GM23248 (cell line): ENCODE results near the gene P2RY11. TPM values are rescaled to one million over a fixed set of nuclear protein-coding genes. Genes with fewer than 3 reads are reported as not detected.
A peak's percentile ranks its signal among the peaks of the same experiment; 100 is the strongest.

ENCODE experiments used
- DNase-seq: peaks from one replicate; pipeline ENCODE4 v3.0.0-alpha.2; 2015
- H2AFZ ChIP-seq: fragments of 200-600 bp; sonication (generic); 2 replicates; pipeline ENCODE4 v1.6.1; 2016; ENCODE audit warnings: antibody characterized with exemption
- H3F3A ChIP-seq: fragments of 200-600 bp; sonication (generic); 2 replicates; pipeline ENCODE4 v1.6.1; 2016; ENCODE audit warnings: mild to moderate bottlenecking, antibody characterized with exemption, mixed run types; ENCODE audit not compliant: insufficient read depth
- H3K27ac ChIP-seq: fragments of 200-600 bp; sonication (generic); 2 replicates; pipeline ENCODE4 v1.5.1; 2016; ENCODE audit warnings: mild to moderate bottlenecking
- H3K27me3 ChIP-seq: fragments of 200-600 bp; sonication (generic); replicated peaks from 2 replicates; pipeline ENCODE4 v1.6.1; 2016; ENCODE audit warnings: mild to moderate bottlenecking; ENCODE audit not compliant: insufficient read depth
- H3K36me3 ChIP-seq: fragments of 200-600 bp; sonication (generic); 2 replicates; pipeline ENCODE4 v1.6.1; 2016; ENCODE audit warnings: low read depth, mild to moderate bottlenecking
- H3K4me1 ChIP-seq: fragments of 200-600 bp; sonication (generic); 2 replicates; pipeline ENCODE4 v1.6.1; 2016; ENCODE audit warnings: mild to moderate bottlenecking; ENCODE audit not compliant: insufficient read depth
- H3K4me2 ChIP-seq: fragments of 200-600 bp; sonication (generic); one replicate; pipeline ENCODE4 v1.6.1; 2016; ENCODE audit warnings: mild to moderate bottlenecking; ENCODE audit not compliant: unreplicated experiment
- H3K4me3 ChIP-seq: fragments of 200-600 bp; sonication (generic); 2 replicates; pipeline ENCODE4 v1.5.1; 2016; ENCODE audit warnings: mild to moderate bottlenecking
- H3K79me2 ChIP-seq: fragments of 200-600 bp; sonication (generic); 2 replicates; pipeline ENCODE4 v1.6.1; 2016; ENCODE audit warnings: mild to moderate bottlenecking; ENCODE audit not compliant: insufficient read depth
- H3K9ac ChIP-seq: fragments of 200-600 bp; sonication (generic); 2 replicates; pipeline ENCODE4 v1.6.1; 2016; ENCODE audit warnings: mild to moderate bottlenecking
- H3K9me2 ChIP-seq: fragments of 200-600 bp; sonication (generic); 2 replicates; pipeline ENCODE4 v1.6.1; 2016; ENCODE audit warnings: mixed run types, mild to moderate bottlenecking, moderate library complexity; ENCODE audit not compliant: insufficient read depth
- H3K9me3 ChIP-seq: fragments of 200-600 bp; sonication (generic); one replicate; pipeline ENCODE4 v1.6.1; 2017; ENCODE audit warnings: low read depth
- H4K20me1 ChIP-seq: fragments of 200-600 bp; sonication (generic); 2 replicates; pipeline ENCODE4 v1.6.0; 2016; ENCODE audit not compliant: insufficient read depth
- EZH2 ChIP-seq: fragments of 200-600 bp; sonication (generic); IDR thresholded peaks from 2 replicates; pipeline ENCODE4 v1.6.1; 2018; ENCODE audit warnings: antibody characterized with exemption, mild to moderate bottlenecking; ENCODE audit not compliant: insufficient read depth, poor library complexity, severe bottlenecking
- EZH2phosphoT487 ChIP-seq: fragments of 200-600 bp; sonication (generic); IDR thresholded peaks from 2 replicates; pipeline ENCODE4 v1.6.1; 2018; ENCODE audit warnings: antibody characterized with exemption, moderate library complexity, mild to moderate bottlenecking, low read depth; ENCODE audit not compliant: insufficient read depth
- WGBS, 2 experiments: methylation state at CpG; one replicate each; pipeline ENCODE4 v1.1.6; 2015 to 2017; ENCODE audit warnings: low lambda C conversion rate in 2 of 2, low coverage in 1 of 2; ENCODE audit errors: missing lambda C conversion rate in 2 of 2; 5-methylcytosine and 5-hydroxymethylcytosine counted together
- in situ Hi-C: fragments of 300-500 bp; cut with MboI; formaldehyde crosslinking; loops from 2 replicates; pipeline ENCODE4 v1.15.0; 2020
- polyA plus RNA-seq: library from polyadenylated mRNA; unstranded; fragments of >200 nt; fragmentation: Nextera tagmentation; extraction: Ambion mirVana; gene quantifications from 2 replicates; pipeline ENCODE4 v1.2.1, GENCODE V29; 2016
- total RNA-seq: library from RNA; depleted of rRNA; stranded (reverse); fragments of >200 nt; shearing (Covaris generic); gene quantifications from 2 replicates; pipeline ENCODE4 v1.2.3, GENCODE V29; 2014

P2RY11 gene
- total and polyA plus RNA-seq, 2 experiments from 2014 or later, result 2.8 to 6.3 TPM

DNA sequence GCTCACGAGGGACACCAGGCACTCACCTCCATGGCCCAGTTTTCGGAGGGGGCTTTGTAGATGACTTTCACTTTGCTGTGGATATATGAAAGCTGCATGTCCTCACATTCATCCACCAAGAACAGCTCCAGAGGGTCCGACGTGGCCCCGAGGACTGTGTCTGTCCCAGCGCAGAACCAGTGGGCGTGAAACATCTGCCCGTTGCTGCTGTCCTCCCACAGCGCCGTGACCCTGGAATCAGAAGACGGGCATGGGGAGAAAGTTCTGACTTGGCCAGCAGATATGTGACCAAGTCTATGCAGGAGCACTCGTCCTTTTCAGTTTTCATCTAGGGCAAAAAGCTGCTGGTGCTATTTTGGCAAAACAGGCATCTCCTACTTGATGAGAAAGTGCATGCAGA is 37.9 kb downstream of the P2RY11 start:
- no peak for DNase-seq
- Histone ChIP-seq H3K27me3 (no peaks in the 10 kb centered on the region), H3K79me2 (no peaks in the 10 kb centered on the region; the same call in 1 of the 2 replicates), H3K9ac (no peak overlapping the region), H3K9me3 (no peaks in the 10 kb centered on the region), H4K20me1 (no peaks in the 10 kb centered on the region), H3K9me2 (no peaks in the 10 kb centered on the region), H3K36me3 (peaks cover 36% of the 10 kb centered on the region), H3K4me1 (no peaks in the 10 kb centered on the region), H2AFZ (no peak overlapping the region), H3F3A (no peaks in the 10 kb centered on the region), H3K27ac (no peak overlapping the region), H3K4me3 (no peak overlapping the region), H3K4me2 (no peak overlapping the region)
- in situ Hi-C loops, result no loop called here
- TF ChIP-seq EZH2, result no peak
- TF ChIP-seq EZH2phosphoT487, result no peak
- 93 to 95% methylated on average over 12 of the region's 12 CpGs for WGBS, 2 experiments

DNA sequence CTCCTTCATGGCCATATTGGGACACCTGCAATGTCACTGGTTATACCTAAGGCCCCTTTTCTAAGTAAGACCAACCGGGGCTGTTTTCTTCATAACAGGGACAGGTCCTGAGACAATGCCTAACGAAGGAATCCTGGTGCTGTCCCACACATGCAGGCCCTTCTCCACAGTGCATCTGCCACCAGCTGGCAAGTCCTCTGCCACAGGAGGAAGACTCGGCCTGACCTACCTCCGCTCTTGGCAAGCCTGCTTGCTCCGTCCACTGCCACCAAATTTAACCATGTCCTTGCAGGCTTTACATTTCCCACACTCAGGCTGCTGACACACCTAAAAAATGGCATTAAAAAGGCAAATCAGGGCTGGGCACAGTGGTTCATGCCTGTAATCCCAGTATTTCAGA is 40.0 kb downstream of the P2RY11 start:
- Histone ChIP-seq H3K9ac (no peak overlapping the region), H3K36me3 (peaks cover 34% of the 10 kb centered on the region), H3K79me2 (no peaks in the 10 kb centered on the region; the same call in 1 of the 2 replicates), H3K9me2 (no peaks in the 10 kb centered on the region), H2AFZ (no peak overlapping the region), H3K4me2 (no peak overlapping the region), H3K4me3 (no peak overlapping the region), H3F3A (peaks cover 3% of the 10 kb centered on the region; the same call in 1 of the 2 replicates), H3K9me3 (no peaks in the 10 kb centered on the region), H3K4me1 (no peaks in the 10 kb centered on the region), H3K27ac (no peak overlapping the region), H4K20me1 (no peaks in the 10 kb centered on the region), H3K27me3 (no peaks in the 10 kb centered on the region)
- no peak for DNase-seq
- in situ Hi-C loops, result no loop called here
- TF ChIP-seq EZH2phosphoT487 (no peak), EZH2 (no peak)
- WGBS, 2 experiments, result 81 to 82% methylated on average over 5 of the region's 5 CpGs

DNA sequence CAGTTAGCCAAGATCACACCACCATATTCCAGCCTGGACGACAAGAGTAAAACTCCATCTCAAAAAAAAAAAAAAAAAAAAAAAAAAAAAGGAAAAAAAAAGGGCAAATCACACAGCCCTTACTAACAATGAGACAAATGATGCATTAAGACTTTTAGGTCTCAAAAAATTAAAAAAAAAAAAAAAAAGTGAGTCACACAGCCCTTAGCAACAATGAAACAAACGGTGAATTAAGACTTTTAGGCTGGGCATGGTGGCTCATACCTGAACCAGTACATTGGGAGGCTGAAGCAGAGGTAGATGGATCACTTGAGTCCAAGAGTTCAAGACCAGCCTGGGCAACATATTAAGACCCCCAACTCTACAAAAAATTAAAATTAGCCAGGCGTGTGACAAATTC is 40.6 kb downstream of the P2RY11 start:
- no peaks in the 10 kb centered on the region for H3K9me3 ChIP-seq
- DNase-seq, result peak; percentile 48
- H3K27ac ChIP-seq, result no peak overlapping the region
- no peaks in the 10 kb centered on the region; the same call in 1 of the 2 replicates for H3K79me2 ChIP-seq
- H3K4me3 ChIP-seq, result no peak overlapping the region
- H3F3A ChIP-seq, result peaks cover 3% of the 10 kb centered on the region; the same call in 1 of the 2 replicates
- no peak overlapping the region for H3K9ac ChIP-seq
- no peak for TF ChIP-seq EZH2phosphoT487
- H2AFZ ChIP-seq, result no peak overlapping the region
- no peaks in the 10 kb centered on the region for H3K27me3 ChIP-seq
- peaks cover 39% of the 10 kb centered on the region for H3K36me3 ChIP-seq
- in situ Hi-C loops, result no loop called here
- no peaks in the 10 kb centered on the region for H3K9me2 ChIP-seq
- H3K4me2 ChIP-seq, result no peak overlapping the region
- no peaks in the 10 kb centered on the region for H4K20me1 ChIP-seq
- 90 to 98% methylated on average over 2 to 3 of the region's 3 CpGs for WGBS, 2 experiments
- H3K4me1 ChIP-seq, result no peaks in the 10 kb centered on the region

DNA sequence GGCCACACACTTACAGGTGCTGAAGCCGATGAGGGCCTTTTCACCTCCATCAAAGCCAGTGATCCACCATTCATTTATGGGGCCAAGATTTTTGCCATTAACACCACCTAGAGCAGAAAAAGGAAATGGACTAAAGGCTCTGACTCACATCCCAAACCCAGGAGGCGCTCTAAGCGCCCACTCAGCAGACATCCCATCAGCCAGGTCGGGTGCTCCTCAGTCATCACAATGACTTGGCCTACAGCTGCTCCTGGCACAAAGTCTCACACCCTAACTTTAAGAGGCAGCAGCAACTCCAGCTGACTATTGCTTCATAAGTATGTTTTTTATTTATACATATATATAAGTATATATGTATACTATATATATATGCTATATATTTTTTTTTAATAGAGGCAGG is 44.3 kb downstream of the P2RY11 start:
- no peak overlapping the region for H2AFZ ChIP-seq
- peak overlapping the region; percentile 45 for H3K27ac ChIP-seq
- H3K4me2 ChIP-seq, result no peak overlapping the region
- no peaks in the 10 kb centered on the region for H3K9me3 ChIP-seq
- H4K20me1 ChIP-seq, result no peaks in the 10 kb centered on the region
- no peaks in the 10 kb centered on the region for H3K4me1 ChIP-seq
- H3K36me3 ChIP-seq, result peaks cover 49% of the 10 kb centered on the region
- TF ChIP-seq EZH2phosphoT487, result no peak
- peaks cover 3% of the 10 kb centered on the region; the same call in 1 of the 2 replicates for H3F3A ChIP-seq
- 52 to 62% methylated on average over 4 of the region's 4 CpGs for WGBS, 2 experiments
- no peak overlapping the region for H3K9ac ChIP-seq
- no peaks in the 10 kb centered on the region for H3K27me3 ChIP-seq
- no peaks in the 10 kb centered on the region for H3K9me2 ChIP-seq
- in situ Hi-C loops, result no loop called here
- peak; percentile 82 for DNase-seq
- peaks cover 3% of the 10 kb centered on the region; the same call in 1 of the 2 replicates for H3K79me2 ChIP-seq
- no peak overlapping the region for H3K4me3 ChIP-seq

DNA sequence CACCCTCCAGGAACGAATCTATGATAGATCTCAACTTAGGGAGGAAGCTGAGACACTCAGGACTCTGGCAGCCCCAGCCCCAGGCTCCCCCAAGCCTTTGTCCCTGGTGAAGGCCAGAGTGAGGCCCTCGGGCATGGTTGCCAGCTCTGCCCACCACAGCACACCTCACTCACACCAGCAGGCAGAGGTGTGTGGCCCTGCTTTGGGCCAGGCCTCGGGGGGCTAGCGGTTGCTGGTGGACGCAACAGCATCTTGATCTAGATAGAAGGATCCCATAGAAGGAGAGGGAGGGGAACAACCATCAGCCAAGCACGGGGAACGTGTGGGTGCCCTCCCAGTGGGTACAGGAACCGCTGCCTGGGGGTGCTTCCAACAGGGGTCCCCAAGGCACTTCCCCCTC is 46.6 kb downstream of the P2RY11 start:
- no peaks in the 10 kb centered on the region for H3K4me1 ChIP-seq
- no peak overlapping the region for H3K27ac ChIP-seq
- no peak overlapping the region for H3K4me3 ChIP-seq
- no peak overlapping the region for H3K4me2 ChIP-seq
- peaks cover 3% of the 10 kb centered on the region; the same call in 1 of the 2 replicates for H3F3A ChIP-seq
- H3K9me2 ChIP-seq, result no peaks in the 10 kb centered on the region
- H3K9me3 ChIP-seq, result no peaks in the 10 kb centered on the region
- H3K36me3 ChIP-seq, result peaks cover 36% of the 10 kb centered on the region
- whole genome bisulfite sequencing, 2 experiments, result 94 to 96% methylated on average over 8 of the region's 8 CpGs
- no peak for TF ChIP-seq EZH2phosphoT487
- no peak for TF ChIP-seq EZH2
- in situ Hi-C loops, result no loop called here
- no peaks in the 10 kb centered on the region for H4K20me1 ChIP-seq
- no peak for DNase-seq
- H2AFZ ChIP-seq, result no peak overlapping the region
- H3K27me3 ChIP-seq, result no peaks in the 10 kb centered on the region
- 0 out of 2 replicates have a peak, but pooled peaks cover 3% of the 10 kb centered on the region for H3K79me2 ChIP-seq
- H3K9ac ChIP-seq, result no peak overlapping the region
